DLD1 (cell line): ENCODE results near the gene PTPRS.
"Not testable (repeated sequence)": the region's sequence is repeated elsewhere in the genome, so short reads cannot be mapped to it uniquely, and the experiment has no call there.

Experiments
- in situ Hi-C: cut with HindIII; loops from 2 replicates; pipeline ENCODE4 v1.10.0; 2017; ENCODE audit warnings: low sequenced_read_pairs

Gene PTPRS

GRCh38 chr19:5334824-5335500 is 5.7 kb downstream of the PTPRS start:
- in situ Hi-C loops = no loop called here

- in situ Hi-C loops = no loop called here
Observed at GRCh38 chr19:5334366-5334739, 6.3 kb downstream of the PTPRS start.

GRCh38 chr19:5333581-5334365 is 6.8 kb downstream of the PTPRS start:
- in situ Hi-C loops = no loop called here

GRCh38 chr19:5332501-5332900 is 8.1 kb downstream of the PTPRS start:
- in situ Hi-C loops = no loop called here

GRCh38 chr19:5331790-5332189 is 8.8 kb downstream of the PTPRS start:
- in situ Hi-C loops = no loop called here

- in situ Hi-C loops = no loop called here
Observed at GRCh38 chr19:5330307-5330720, 10.3 kb downstream of the PTPRS start.

- in situ Hi-C loops = no loop called here
Observed at GRCh38 chr19:5329141-5329540, 11.5 kb downstream of the PTPRS start.

- in situ Hi-C loops = not testable (repeated sequence)
Observed at GRCh38 chr19:5328407-5328806, 12.2 kb downstream of the PTPRS start.

GRCh38 chr19:5326986-5327623 is 13.5 kb downstream of the PTPRS start:
- in situ Hi-C loops = no loop called here

- in situ Hi-C loops = no loop called here
Observed at GRCh38 chr19:5326545-5326944, 14.1 kb downstream of the PTPRS start.

- in situ Hi-C loops = no loop called here
Observed at GRCh38 chr19:5324947-5325346, 15.7 kb downstream of the PTPRS start.

GRCh38 chr19:5323475-5323811 is 17.2 kb downstream of the PTPRS start:
- in situ Hi-C loops = no loop called here

- in situ Hi-C loops = no loop called here
Observed at GRCh38 chr19:5321851-5322681, 18.5 kb downstream of the PTPRS start.

GRCh38 chr19:5321066-5321642 is 19.5 kb downstream of the PTPRS start:
- in situ Hi-C loops = no loop called here

- in situ Hi-C loops = no loop called here
Observed at GRCh38 chr19:5319516-5319915, 21.1 kb downstream of the PTPRS start.

- in situ Hi-C loops = no loop called here
Observed at GRCh38 chr19:5318306-5318705, 22.3 kb downstream of the PTPRS start.

- in situ Hi-C loops = no loop called here
Observed at GRCh38 chr19:5317321-5317720, 23.3 kb downstream of the PTPRS start.

GRCh38 chr19:5316138-5316537 is 24.5 kb downstream of the PTPRS start:
- in situ Hi-C loops = no loop called here

- in situ Hi-C loops = no loop called here
Observed at GRCh38 chr19:5314907-5315298, 25.7 kb downstream of the PTPRS start.

- in situ Hi-C loops = no loop called here
Observed at GRCh38 chr19:5314012-5314906, 26.4 kb downstream of the PTPRS start.
